Eye (tissue), 1 donor: Measurements from ENCODE around the gene ABCC6.
"Not testable (repeated sequence)": the region's sequence is repeated elsewhere in the genome, so short reads cannot be mapped to it uniquely, and the experiment has no call there.

Source experiments
- DNase-seq: peaks from one replicate; pipeline ENCODE4 v3.0.0-alpha.2; 2015

ABCC6 gene

GRCh38 chr16:16158082-16158658 lies 65.1 kb downstream of the ABCC6 start:
- DNase-seq: no peak

GRCh38 chr16:16157166-16157565 lies 66.1 kb downstream of the ABCC6 start:
- DNase-seq: no peak

- DNase-seq: no peak
Measured at GRCh38 chr16:16155234-16155633, 68.1 kb downstream of the ABCC6 start.

- no peak for DNase-seq
Measured at GRCh38 chr16:16154281-16154951, 68.9 kb downstream of the ABCC6 start.

GRCh38 chr16:16153000-16153399 lies 70.3 kb downstream of the ABCC6 start:
- DNase-seq: not testable (repeated sequence)

GRCh38 chr16:16151315-16151714 lies 72.0 kb downstream of the ABCC6 start:
- DNase-seq: no peak

- DNase-seq: no peak
Measured at GRCh38 chr16:16150878-16151152, 72.5 kb downstream of the ABCC6 start.

GRCh38 chr16:16150117-16150877 lies 73.0 kb downstream of the ABCC6 start:
- DNase-seq: peak; percentile 37

GRCh38 chr16:16149710-16150116 lies 73.6 kb downstream of the ABCC6 start:
- DNase-seq: no peak

- no peak for DNase-seq
Measured at GRCh38 chr16:16148755-16149154, 74.5 kb downstream of the ABCC6 start.

GRCh38 chr16:16148000-16148599 lies 75.2 kb downstream of the ABCC6 start:
- not testable (repeated sequence) for DNase-seq

- DNase-seq: no peak
Measured at GRCh38 chr16:16147316-16147999, 75.8 kb downstream of the ABCC6 start.

GRCh38 chr16:16146380-16147315 lies 76.6 kb downstream of the ABCC6 start:
- DNase-seq: no peak

GRCh38 chr16:16145286-16145685 lies 78.0 kb downstream of the ABCC6 start:
- DNase-seq: no peak

- DNase-seq: no peak
Measured at GRCh38 chr16:16144416-16144815, 78.9 kb downstream of the ABCC6 start.

GRCh38 chr16:16143931-16144330 lies 79.4 kb downstream of the ABCC6 start:
- no peak for DNase-seq

- DNase-seq: no peak
Measured at GRCh38 chr16:16143038-16143763, 80.1 kb downstream of the ABCC6 start.

- no peak for DNase-seq
Measured at GRCh38 chr16:16141784-16142396, 81.4 kb downstream of the ABCC6 start.

GRCh38 chr16:16141141-16141540 lies 82.2 kb downstream of the ABCC6 start:
- no peak for DNase-seq

- DNase-seq: no peak
Measured at GRCh38 chr16:16140537-16140936, 82.8 kb downstream of the ABCC6 start.

- DNase-seq: no peak
Measured at GRCh38 chr16:16139806-16140205, 83.5 kb downstream of the ABCC6 start.
